HCT116 (cell line): ENCODE measurements around the gene A2ML1.

Experiments
- EZH2 ChIP-seq: fragments of 200-600 bp; sonication (generic); IDR thresholded peaks from 2 replicates; pipeline ENCODE4 v1.6.1; 2017; ENCODE audit warnings: antibody characterized with exemption, mixed run types
- JUND ChIP-seq: IDR thresholded peaks from 2 replicates; pipeline ENCODE4 v1.6.1; 2012
- MAX ChIP-seq: IDR thresholded peaks from 2 replicates; pipeline ENCODE4 v1.6.1; 2012
- POLR2A ChIP-seq: IDR thresholded peaks from 2 replicates; pipeline ENCODE4 v1.7.0; 2011; ENCODE audit warnings: borderline replicate concordance; ENCODE audit not compliant: insufficient read depth, insufficient read length; ENCODE audit errors: extremely low read depth
- ZFX ChIP-seq: fragments of 450-650 bp; IDR thresholded peaks from 2 replicates; pipeline ENCODE4 v1.6.1; 2017

- TF ChIP-seq ZFX (no peak), POLR2A (no peak), MAX (no peak), EZH2 (no peak), JUND (no peak)
Measured at GRCh38 chr12:8897081-8897480, 74.7 kb downstream of the A2ML1 start.
